Endothelial cell of umbilical vein (primary cell): ENCODE measurements around the gene ROPN1L. TPM values are rescaled to one million over a fixed set of nuclear protein-coding genes. Genes with fewer than 3 reads are reported as not detected.

Experiments
- BruUV-seq: library from RNA; stranded (reverse); fragments of 400-500 nt; replicated peaks from 2 replicates; lab custom pipeline; 2021; lab: Mats Ljungman, UMichigan
- CTCF ChIA-PET: fragments of 300-600, 350-600 bp; sonication (Branson Sonifier 250); formaldehyde crosslinking; loops from one replicate; lab custom pipeline; 2021; ENCODE audit warnings: antibody characterized with exemption, inconsistent platforms; lab: Charles Lee
- POLR2A ChIA-PET: fragments of 300-600, 350-600 bp; sonication (Branson Sonifier 250); formaldehyde crosslinking; loops from one replicate; lab custom pipeline; 2021; ENCODE audit warnings: antibody characterized with exemption, inconsistent platforms; lab: Charles Lee
- DNase-seq: peaks from one replicate; pipeline ENCODE4 v3.0.0-alpha.2; 2011; ENCODE audit warnings: low read depth, low spot score
- FAIRE-seq: peaks from 2 replicates; lab custom pipeline; 2011; peaks lifted over from hg19 to GRCh38; lab: Jason Lieb, UNC
- H2AFZ ChIP-seq: 2 replicates; pipeline ENCODE4 v1.6.0; 2012; ENCODE audit warnings: low read depth, low read length, control low read depth, inconsistent platforms
- H3K27ac ChIP-seq: 2 replicates; pipeline ENCODE4 v1.5.1; 2011; ENCODE audit warnings: low read depth, mild to moderate bottlenecking, control low read depth, low read length, moderate library complexity; ENCODE audit not compliant: insufficient read depth
- H3K27me3 ChIP-seq, 2 experiments: 2 replicates each; pipeline versions ENCODE4 v1.6.0 to v1.6.1; 2011; ENCODE audit warnings: low read length in 2 of 2, mixed read lengths in 1 of 2; ENCODE audit not compliant: control insufficient read depth in 2 of 2, insufficient read depth in 2 of 2
- H3K36me3 ChIP-seq, 2 experiments: 2 replicates in 1 of 2; 3 replicates in 1 of 2; pipeline ENCODE4 v1.5.1; 2011; ENCODE audit warnings: low read length in 2 of 2, mild to moderate bottlenecking in 1 of 2, moderate library complexity in 1 of 2; ENCODE audit not compliant: control insufficient read depth in 2 of 2, insufficient read depth in 2 of 2; ENCODE audit errors: extremely low read depth in 1 of 2
- H3K4me1 ChIP-seq: 3 replicates; pipeline ENCODE4 v1.5.1; 2011; ENCODE audit warnings: mild to moderate bottlenecking, low read length; ENCODE audit not compliant: control insufficient read depth, insufficient read depth; ENCODE audit errors: extremely low read depth
- H3K4me2 ChIP-seq: 2 replicates; pipeline ENCODE4 v1.6.1; 2011; ENCODE audit warnings: low read length, control low read depth, mixed read lengths; ENCODE audit not compliant: insufficient read depth
- H3K4me3 ChIP-seq, 3 experiments: fragments of 200-600 bp in 1 of 3; sonication (generic), shearing (Covaris generic) in 1 of 3; replicated peaks in 1 of 3; 2 replicates each; pipeline ENCODE4 v1.5.1; 2011 to 2016; ENCODE audit warnings: control low read depth in 3 of 3, low read length in 3 of 3, mild to moderate bottlenecking in 2 of 3, inconsistent platforms in 1 of 3, low read depth in 1 of 3, moderate library complexity in 1 of 3; ENCODE audit not compliant: insufficient read depth in 1 of 3
- H3K79me2 ChIP-seq: 2 replicates; pipeline ENCODE4 v1.6.0; 2012; ENCODE audit warnings: low read length, inconsistent platforms; ENCODE audit not compliant: control insufficient read depth, insufficient read depth
- H3K9ac ChIP-seq: replicated peaks from 2 replicates; pipeline ENCODE3; 2011; ENCODE audit warnings: low read length, control low read depth; ENCODE audit not compliant: insufficient read depth; ENCODE audit errors: extremely low read depth
- H3K9me1 ChIP-seq: replicated peaks from 3 replicates; pipeline ENCODE4 v1.6.0; 2011; ENCODE audit warnings: mild to moderate bottlenecking, low read length; ENCODE audit not compliant: control insufficient read depth, insufficient read depth; ENCODE audit errors: extremely low read depth
- H3K9me3 ChIP-seq: replicated peaks from 2 replicates; pipeline ENCODE4 v1.5.1; 2012; ENCODE audit warnings: low read length, inconsistent platforms; ENCODE audit not compliant: control insufficient read depth, insufficient read depth
- H4K20me1 ChIP-seq: replicated peaks from 2 replicates; pipeline ENCODE3; 2011; ENCODE audit warnings: mild to moderate bottlenecking, low read length; ENCODE audit not compliant: control insufficient read depth, insufficient read depth; ENCODE audit errors: extremely low read depth
- EZH2 ChIP-seq: IDR thresholded peaks from 2 replicates; pipeline ENCODE4 v1.6.1; 2012; ENCODE audit warnings: borderline replicate concordance, low read depth, mild to moderate bottlenecking, moderate library complexity, low read length, inconsistent platforms; ENCODE audit not compliant: severe bottlenecking
- FOS ChIP-seq: IDR thresholded peaks from 2 replicates; pipeline ENCODE4 v1.6.1; 2011; ENCODE audit warnings: mild to moderate bottlenecking, low read length, moderate library complexity, borderline replicate concordance; ENCODE audit not compliant: insufficient read depth
- GATA2 ChIP-seq: IDR thresholded peaks from 2 replicates; pipeline ENCODE4 v1.7.0; 2011; ENCODE audit warnings: low read depth, mild to moderate bottlenecking, moderate library complexity, mixed read lengths, low read length; ENCODE audit not compliant: insufficient read length, insufficient read depth
- JUN ChIP-seq: IDR thresholded peaks from 2 replicates; pipeline ENCODE4 v1.6.1; 2011; ENCODE audit warnings: borderline replicate concordance, low read depth; ENCODE audit not compliant: insufficient read length, insufficient read depth
- MYC ChIP-seq: IDR thresholded peaks from one replicate; pipeline ENCODE4 v1.6.1; 2011; ENCODE audit warnings: mild to moderate bottlenecking, low read depth, low read length
- POLR2A ChIP-seq: IDR thresholded peaks from 2 replicates; pipeline ENCODE4 v1.6.1; 2012; ENCODE audit warnings: low read depth, mild to moderate bottlenecking, control low read depth, low read length
- POLR2AphosphoS5 ChIP-seq: IDR thresholded peaks from 2 replicates; pipeline ENCODE4 v1.6.1; 2012; ENCODE audit warnings: low read depth, mild to moderate bottlenecking, control low read depth, low read length, moderate library complexity; ENCODE audit not compliant: insufficient read depth
- dilution Hi-C: fragments of 300-500 bp; cut with MboI; formaldehyde crosslinking; loops from one replicate; pipeline ENCODE4 v1.15.0; 2019; ENCODE audit warnings: low sequenced_read_pairs; ENCODE audit not compliant: extremely low pct_ligation_motif_present
- intact Hi-C: fragments of 100-400 bp; cut with micrococcal nuclease; formaldehyde crosslinking; loops from one replicate; pipeline ENCODE4 v1.10.0; 2022
- polyA plus RNA-seq, 4 experiments: library from polyadenylated mRNA; depleted of rRNA in 3 of 4; stranded (reverse) in 3 of 4; unstranded in 1 of 4; fragments of >200 nt; gene quantifications; 2 replicates each; pipeline versions ENCODE4 v1.2.1 to v1.2.3, GENCODE V29; 2011 to 2012; ENCODE audit warnings: missing spikeins in 1 of 4
- total RNA-seq: library from RNA; stranded (reverse); gene quantifications from 2 replicates; pipeline ENCODE4 v1.2.3, GENCODE V29; 2021
- TF ChIP-seq, protein P1 (sequence below), 2 donors: IDR thresholded peaks; 1 replicate in 1 of 2; 2 replicates in 1 of 2; pipeline ENCODE4 v1.5.1; 2011; ENCODE audit warnings: low read length in 2 of 2, mild to moderate bottlenecking in 2 of 2, moderate library complexity in 2 of 2, control low read depth in 1 of 2, inconsistent platforms in 1 of 2, low read depth in 1 of 2; ENCODE audit not compliant: insufficient read depth in 1 of 2; ENCODE audit errors: extremely low read depth in 1 of 2
- TF ChIP-seq, protein P2 (sequence below): IDR thresholded peaks from 2 replicates; pipeline ENCODE4 v1.6.1; 2011; ENCODE audit not compliant: insufficient read depth, insufficient read length

ROPN1L gene
- total and polyA plus RNA-seq, 2 donors (not counting 3 experiments of a cell fraction or from before 2014, with no cell fraction given): 0.30 to 0.60 TPM

GRCh38 chr5:10401498-10401897 is 40.2 kb upstream of the ROPN1L start:
- ChIA-PET POLR2A (no interaction called here), CTCF (interaction anchor here (1.0 kb wide), 1 partner anchor 117 kb away, joined by 3 read pairs; no protein-coding TSS in a partner anchor)
- H3K4me3 ChIP-seq: no peak overlapping the region
- dilution Hi-C loops (loop anchor here (25.0 kb wide), 1 partner anchor 139 kb away; the partner anchor contains the start of gene CCT5), intact Hi-C loops (no loop called here)
- no peak overlapping the region for H3K9ac ChIP-seq
- BruUV-seq: no TSS peak
- DNase-seq (no peak), FAIRE-seq (no peak)
- H3K9me3 ChIP-seq: no peaks in the 10 kb centered on the region
- no peaks in the 10 kb centered on the region for H3K27me3 ChIP-seq
- H3K36me3 ChIP-seq: peaks cover 16 to 23% of the 10 kb centered on the region in 2 experiments
- no peaks in the 10 kb centered on the region for H3K9me1 ChIP-seq
- H3K27ac ChIP-seq: no peak overlapping the region
- H2AFZ ChIP-seq: no peak overlapping the region
- no peaks in the 10 kb centered on the region for H3K79me2 ChIP-seq
- no peaks in the 10 kb centered on the region for H3K4me1 ChIP-seq
- no peak overlapping the region for H3K4me2 ChIP-seq
- TF ChIP-seq EZH2 (no peak), GATA2 (no peak), JUN (no peak), MYC (no peak), FOS (no peak), POLR2AphosphoS5 (no peak), POLR2A (no peak)
- TF ChIP-seq, protein P1, sequence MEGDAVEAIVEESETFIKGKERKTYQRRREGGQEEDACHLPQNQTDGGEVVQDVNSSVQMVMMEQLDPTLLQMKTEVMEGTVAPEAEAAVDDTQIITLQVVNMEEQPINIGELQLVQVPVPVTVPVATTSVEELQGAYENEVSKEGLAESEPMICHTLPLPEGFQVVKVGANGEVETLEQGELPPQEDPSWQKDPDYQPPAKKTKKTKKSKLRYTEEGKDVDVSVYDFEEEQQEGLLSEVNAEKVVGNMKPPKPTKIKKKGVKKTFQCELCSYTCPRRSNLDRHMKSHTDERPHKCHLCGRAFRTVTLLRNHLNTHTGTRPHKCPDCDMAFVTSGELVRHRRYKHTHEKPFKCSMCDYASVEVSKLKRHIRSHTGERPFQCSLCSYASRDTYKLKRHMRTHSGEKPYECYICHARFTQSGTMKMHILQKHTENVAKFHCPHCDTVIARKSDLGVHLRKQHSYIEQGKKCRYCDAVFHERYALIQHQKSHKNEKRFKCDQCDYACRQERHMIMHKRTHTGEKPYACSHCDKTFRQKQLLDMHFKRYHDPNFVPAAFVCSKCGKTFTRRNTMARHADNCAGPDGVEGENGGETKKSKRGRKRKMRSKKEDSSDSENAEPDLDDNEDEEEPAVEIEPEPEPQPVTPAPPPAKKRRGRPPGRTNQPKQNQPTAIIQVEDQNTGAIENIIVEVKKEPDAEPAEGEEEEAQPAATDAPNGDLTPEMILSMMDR (IDR thresholded peaks at IDR 0.05; ENCODE audit: extremely low read depth in 1 of 2, insufficient read depth in 1 of 2, low read depth in 1 of 2, low read length in 2 of 2): no peak
- TF ChIP-seq, protein P2, sequence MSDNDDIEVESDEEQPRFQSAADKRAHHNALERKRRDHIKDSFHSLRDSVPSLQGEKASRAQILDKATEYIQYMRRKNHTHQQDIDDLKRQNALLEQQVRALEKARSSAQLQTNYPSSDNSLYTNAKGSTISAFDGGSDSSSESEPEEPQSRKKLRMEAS: no peak
- H4K20me1 ChIP-seq: no peaks in the 10 kb centered on the region
